ENCODE measurements around the gene TOMT. TPM values are rescaled to one million over a fixed set of nuclear protein-coding genes. Genes with fewer than 3 reads are reported as not detected.

TOMT gene
- total RNA-seq, 1 experiment from 2014 or later: not detected

GRCh38 chr11:72154816-72155215 lies 49.1 kb downstream of the TOMT start:
- no peaks in the 10 kb centered on the region for H3K36me3 ChIP-seq (ENCODE audit: control insufficient read depth in 1 of 2, insufficient read depth in 2 of 2, low read length in 2 of 2)
- ChIA-PET RAD21 (ENCODE audit: low non-redundant PET in 1 of 2, low total read pairs in 2 of 2, uncharacterized antibody in 2 of 2, unreplicated experiment in 2 of 2) (no interaction called here), POLR2A (no interaction called here)

More at GRCh38 chr11:72154816-72155215, 49.1 kb downstream of the TOMT start:
- Histone ChIP-seq H3K4me1 (ENCODE audit: control insufficient read depth in 1 of 2, insufficient read depth in 2 of 2, low read length in 2 of 2) (no peaks in the 10 kb centered on the region), H3K27ac (ENCODE audit: low read depth, low read length) (no peak overlapping the region), H3K9me2 (ENCODE audit: insufficient read depth) (no peaks in the 10 kb centered on the region), H3K79me2 (ENCODE audit: insufficient read depth, low read length) (no peaks in the 10 kb centered on the region), H3K9ac (ENCODE audit: low read length) (no peak overlapping the region), H3K4me2 (ENCODE audit: low read length) (no peak overlapping the region), H2AFZ (ENCODE audit: low read depth, low read length, poor library complexity, severe bottlenecking) (no peak overlapping the region), H3K4me3 (replicated peaks in 1 of 2; ENCODE audit: low read depth in 1 of 2, low read length in 2 of 2) (no peak overlapping the region), H4K20me1 (ENCODE audit: insufficient read depth) (no peaks in the 10 kb centered on the region), H3K27me3 (ENCODE audit: insufficient read depth, low read length) (no peaks in the 10 kb centered on the region; the same call in 1 of the 2 replicates), H3K9me3 (ENCODE audit: control insufficient read depth in 1 of 2, insufficient read depth in 1 of 2, low read depth in 1 of 2, low read length in 2 of 2) (no peaks in the 10 kb centered on the region)
- ATAC-seq (no peak), DNase-seq (ENCODE audit: low read depth, low spot score) (no peak)
- TF ChIP-seq ZBTB33 (IDR thresholded peaks at IDR 0.05; ENCODE audit: extremely low read depth, insufficient replicate concordance, low read length) (no peak), ELF1 (IDR thresholded peaks at IDR 0.05; ENCODE audit: borderline replicate concordance, low read depth) (no peak), SIN3A (IDR thresholded peaks at IDR 0.05; ENCODE audit: low read depth) (no peak), ZFX (IDR thresholded peaks at IDR 0.05) (no peak), POLR2A (IDR thresholded peaks at IDR 0.05; ENCODE audit: borderline replicate concordance, extremely low read depth, insufficient read depth, insufficient read length) (no peak), EGR1 (IDR thresholded peaks at IDR 0.05; ENCODE audit: low read depth) (no peak), CBX3 (IDR thresholded peaks at IDR 0.05; ENCODE audit: low read depth) (no peak), JUND (IDR thresholded peaks at IDR 0.05) (no peak), REST (IDR thresholded peaks at IDR 0.05; ENCODE audit: low read depth) (no peak), EZH2 (IDR thresholded peaks at IDR 0.05) (no peak)
- TF ChIP-seq, protein P1, sequence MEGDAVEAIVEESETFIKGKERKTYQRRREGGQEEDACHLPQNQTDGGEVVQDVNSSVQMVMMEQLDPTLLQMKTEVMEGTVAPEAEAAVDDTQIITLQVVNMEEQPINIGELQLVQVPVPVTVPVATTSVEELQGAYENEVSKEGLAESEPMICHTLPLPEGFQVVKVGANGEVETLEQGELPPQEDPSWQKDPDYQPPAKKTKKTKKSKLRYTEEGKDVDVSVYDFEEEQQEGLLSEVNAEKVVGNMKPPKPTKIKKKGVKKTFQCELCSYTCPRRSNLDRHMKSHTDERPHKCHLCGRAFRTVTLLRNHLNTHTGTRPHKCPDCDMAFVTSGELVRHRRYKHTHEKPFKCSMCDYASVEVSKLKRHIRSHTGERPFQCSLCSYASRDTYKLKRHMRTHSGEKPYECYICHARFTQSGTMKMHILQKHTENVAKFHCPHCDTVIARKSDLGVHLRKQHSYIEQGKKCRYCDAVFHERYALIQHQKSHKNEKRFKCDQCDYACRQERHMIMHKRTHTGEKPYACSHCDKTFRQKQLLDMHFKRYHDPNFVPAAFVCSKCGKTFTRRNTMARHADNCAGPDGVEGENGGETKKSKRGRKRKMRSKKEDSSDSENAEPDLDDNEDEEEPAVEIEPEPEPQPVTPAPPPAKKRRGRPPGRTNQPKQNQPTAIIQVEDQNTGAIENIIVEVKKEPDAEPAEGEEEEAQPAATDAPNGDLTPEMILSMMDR (IDR thresholded peaks at IDR 0.05 in 2 of 3, conservative IDR thresholded peaks at IDR 0.05 in 1 of 3; ENCODE audit: borderline replicate concordance in 1 of 3, insufficient read depth in 1 of 3, low read depth in 2 of 3, low read length in 2 of 3): no peak
- CTCF ChIA-PET: interaction anchor here (3.2 kb wide), 1 partner anchor 11 kb away, joined by 16 read pairs; no protein-coding TSS in a partner anchor
- intact Hi-C loops (cut with micrococcal nuclease): no loop called here
- BruUV-seq (replicated peaks): no TSS peak

All from HCT116 (cell line).